Endothelial cell of umbilical vein (primary cell): ENCODE data around the gene SPRY1.

ENCODE experiments used
- CTCF ChIP-seq, 2 donors: IDR thresholded peaks; 1 replicate in 1 of 2; 2 replicates in 1 of 2; pipeline ENCODE4 v1.5.1; 2011; ENCODE audit warnings: low read length in 2 of 2, mild to moderate bottlenecking in 2 of 2, moderate library complexity in 2 of 2, control low read depth in 1 of 2, inconsistent platforms in 1 of 2, low read depth in 1 of 2; ENCODE audit not compliant: insufficient read depth in 1 of 2; ENCODE audit errors: extremely low read depth in 1 of 2
- EZH2 ChIP-seq: IDR thresholded peaks from 2 replicates; pipeline ENCODE4 v1.6.1; 2012; ENCODE audit warnings: borderline replicate concordance, low read depth, mild to moderate bottlenecking, moderate library complexity, low read length, inconsistent platforms; ENCODE audit not compliant: severe bottlenecking
- FOS ChIP-seq: IDR thresholded peaks from 2 replicates; pipeline ENCODE4 v1.6.1; 2011; ENCODE audit warnings: mild to moderate bottlenecking, low read length, moderate library complexity, borderline replicate concordance; ENCODE audit not compliant: insufficient read depth
- GATA2 ChIP-seq: IDR thresholded peaks from 2 replicates; pipeline ENCODE4 v1.7.0; 2011; ENCODE audit warnings: low read depth, mild to moderate bottlenecking, moderate library complexity, mixed read lengths, low read length; ENCODE audit not compliant: insufficient read length, insufficient read depth
- MAX ChIP-seq: IDR thresholded peaks from 2 replicates; pipeline ENCODE4 v1.6.1; 2011; ENCODE audit not compliant: insufficient read depth, insufficient read length
- MYC ChIP-seq: IDR thresholded peaks from one replicate; pipeline ENCODE4 v1.6.1; 2011; ENCODE audit warnings: mild to moderate bottlenecking, low read depth, low read length
- POLR2A ChIP-seq: IDR thresholded peaks from 2 replicates; pipeline ENCODE4 v1.6.1; 2012; ENCODE audit warnings: low read depth, mild to moderate bottlenecking, control low read depth, low read length
- POLR2AphosphoS5 ChIP-seq: IDR thresholded peaks from 2 replicates; pipeline ENCODE4 v1.6.1; 2012; ENCODE audit warnings: low read depth, mild to moderate bottlenecking, control low read depth, low read length, moderate library complexity; ENCODE audit not compliant: insufficient read depth

- TF ChIP-seq CTCF (IDR thresholded peaks at IDR 0.05; ENCODE audit: extremely low read depth in 1 of 2, insufficient read depth in 1 of 2, low read depth in 1 of 2, low read length in 2 of 2) (no peak), POLR2A (no peak), POLR2AphosphoS5 (no peak), EZH2 (no peak), MAX (no peak), MYC (no peak), FOS (no peak), GATA2 (no peak)
These were observed 8.8 kb downstream of the SPRY1 start for GRCh38 chr4:123405267-123405865.
